Lower lobe of right lung (tissue), 2 donors: ENCODE results near the gene FOCAD. TPM values are rescaled to one million over a fixed set of nuclear protein-coding genes. Genes with fewer than 3 reads are reported as not detected.

Experiments used
- ATAC-seq, 2 donors: fragments of 200-7000 bp; cut with Tn5 transposase; one replicate each; pipeline ENCODE4 v1.9.1; 2020 to 2022; ENCODE audit warnings: mild to moderate bottlenecking in 2 of 2, moderate library complexity in 2 of 2
- DNase-seq: peaks from one replicate; pipeline ENCODE4 v3.0.0-alpha.2; 2020
- H3K27ac ChIP-seq: fragments of 200-600 bp; one replicate; pipeline ENCODE4 v1.8.0; 2022
- H3K27me3 ChIP-seq: fragments of 200-600 bp; one replicate; pipeline ENCODE4 v1.8.0; 2022; ENCODE audit warnings: low read depth
- H3K36me3 ChIP-seq: fragments of 200-600 bp; one replicate; pipeline ENCODE4 v1.8.0; 2022; ENCODE audit warnings: mild to moderate bottlenecking
- H3K4me1 ChIP-seq: fragments of 200-600 bp; one replicate; pipeline ENCODE4 v1.8.0; 2022
- H3K4me3 ChIP-seq: fragments of 200-600 bp; one replicate; pipeline ENCODE4 v1.8.0; 2022; ENCODE audit warnings: mild to moderate bottlenecking
- H3K9me3 ChIP-seq: fragments of 200-600 bp; one replicate; pipeline ENCODE4 v1.8.0; 2022
- CTCF ChIP-seq: fragments of 200-600 bp; IDR thresholded peaks from one replicate; pipeline ENCODE4 v1.8.0; 2022; ENCODE audit warnings: antibody characterized with exemption, mild to moderate bottlenecking
- intact Hi-C: fragments of 100-400 bp; cut with DNase I; formaldehyde crosslinking; loops from one replicate; pipeline ENCODE4 v1.11.0; 2022
- total RNA-seq: library from RNA; stranded (reverse); fragmentation: NEBNext Ultra II Directional; extraction: Animal tissue kit (Norgen Biotek cat#: 25700); gene quantifications from one replicate; pipeline ENCODE4 v1.2.1, GENCODE V29; 2021
- donor health status: DM: no; HTN: yes; CAD: no; lungs with severe emphysema.

FOCAD gene
- total RNA-seq, 1 donor from 2014 or later, result 29.5 TPM

- no peak for ATAC-seq
- H3K36me3 ChIP-seq, result peaks cover 6% of the 10 kb centered on the region
- H3K27ac ChIP-seq, result no peak overlapping the region
- H3K9me3 ChIP-seq, result no peaks in the 10 kb centered on the region
- no peaks in the 10 kb centered on the region for H3K4me1 ChIP-seq
- no peak for TF ChIP-seq CTCF
- no peak overlapping the region for H3K4me3 ChIP-seq
- intact Hi-C loops, result loop anchor here (10.0 kb wide), 1 partner anchor 225 kb away; no protein-coding TSS in a partner anchor
- DNase-seq, result no peak
- H3K27me3 ChIP-seq, result no peaks in the 10 kb centered on the region
Measured at GRCh38 chr9:20880271-20880670, 196.2 kb downstream of the FOCAD start.

DNA sequence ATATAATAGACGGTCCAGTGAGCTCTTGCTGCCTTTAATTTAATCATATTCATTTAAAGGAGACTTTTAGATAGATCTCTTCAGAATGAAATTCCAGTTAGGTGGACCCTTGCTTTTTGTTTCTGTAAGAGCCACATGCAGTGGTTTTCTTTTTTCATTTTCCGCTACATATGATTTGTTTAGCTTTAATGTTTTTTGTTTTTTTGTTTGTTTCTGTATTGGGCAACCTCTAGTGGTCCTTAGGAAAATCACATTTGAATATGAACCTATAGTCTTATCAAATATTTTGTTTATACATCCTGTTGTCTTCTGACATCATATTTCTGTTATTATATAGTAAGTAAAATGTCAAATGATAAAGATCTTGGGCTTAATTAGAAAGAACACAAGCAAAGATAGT, 196.6 kb downstream of the FOCAD start:
- TF ChIP-seq CTCF, result no peak
- ATAC-seq, result no peak
- intact Hi-C loops, result loop anchor here (10.0 kb wide), 1 partner anchor 224 kb away; no protein-coding TSS in a partner anchor

DNA sequence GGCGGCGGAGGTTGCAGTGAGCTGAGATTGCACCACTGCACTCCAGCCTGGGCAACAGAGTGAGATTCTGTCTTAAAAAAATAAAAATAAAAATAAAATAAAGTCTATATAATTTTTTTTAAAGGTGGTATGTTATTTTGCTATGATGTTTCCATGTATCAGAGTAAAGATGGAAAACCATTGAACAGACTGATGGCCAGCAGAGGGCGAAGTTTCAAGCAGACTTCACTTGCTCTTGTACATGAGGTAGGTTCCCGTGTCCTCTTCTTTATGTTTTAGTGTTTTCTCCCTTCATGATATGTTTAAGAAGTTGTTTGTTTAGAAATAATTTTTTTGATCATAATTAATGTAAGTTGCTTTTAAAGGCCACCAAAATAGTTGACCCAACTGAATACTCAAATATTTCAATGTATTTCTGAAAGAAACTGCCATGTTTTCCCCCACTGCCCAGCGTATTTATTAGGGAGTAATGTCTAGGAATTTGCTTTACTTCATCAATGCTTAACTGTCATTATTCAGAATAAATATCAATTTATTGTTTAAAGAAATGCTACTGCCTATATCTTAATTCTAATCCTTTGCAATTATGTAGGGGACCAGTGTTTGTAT, 201.0 kb downstream of the FOCAD start:
- DNase-seq (peak; percentile 55), ATAC-seq (peak in 1 of 2 donors; percentile 62)
- no peaks in the 10 kb centered on the region for H3K4me1 ChIP-seq
- no peak overlapping the region for H3K4me3 ChIP-seq
- H3K27ac ChIP-seq, result no peak overlapping the region
- no peaks in the 10 kb centered on the region for H3K9me3 ChIP-seq
- peaks cover 6% of the 10 kb centered on the region for H3K36me3 ChIP-seq
- intact Hi-C loops, result loop anchor here (10.0 kb wide), 1 partner anchor 220 kb away; no protein-coding TSS in a partner anchor
- H3K27me3 ChIP-seq, result no peaks in the 10 kb centered on the region
- peak; percentile 72 for TF ChIP-seq CTCF

More for the DNA sequence above, 196.6 kb downstream of the FOCAD start:
- Histone ChIP-seq H3K4me3 (no peak overlapping the region), H3K9me3 (no peaks in the 10 kb centered on the region), H3K27ac (no peak overlapping the region), H3K36me3 (peaks cover 6% of the 10 kb centered on the region), H3K27me3 (no peaks in the 10 kb centered on the region), H3K4me1 (no peaks in the 10 kb centered on the region)
- DNase-seq, result no peak

DNA sequence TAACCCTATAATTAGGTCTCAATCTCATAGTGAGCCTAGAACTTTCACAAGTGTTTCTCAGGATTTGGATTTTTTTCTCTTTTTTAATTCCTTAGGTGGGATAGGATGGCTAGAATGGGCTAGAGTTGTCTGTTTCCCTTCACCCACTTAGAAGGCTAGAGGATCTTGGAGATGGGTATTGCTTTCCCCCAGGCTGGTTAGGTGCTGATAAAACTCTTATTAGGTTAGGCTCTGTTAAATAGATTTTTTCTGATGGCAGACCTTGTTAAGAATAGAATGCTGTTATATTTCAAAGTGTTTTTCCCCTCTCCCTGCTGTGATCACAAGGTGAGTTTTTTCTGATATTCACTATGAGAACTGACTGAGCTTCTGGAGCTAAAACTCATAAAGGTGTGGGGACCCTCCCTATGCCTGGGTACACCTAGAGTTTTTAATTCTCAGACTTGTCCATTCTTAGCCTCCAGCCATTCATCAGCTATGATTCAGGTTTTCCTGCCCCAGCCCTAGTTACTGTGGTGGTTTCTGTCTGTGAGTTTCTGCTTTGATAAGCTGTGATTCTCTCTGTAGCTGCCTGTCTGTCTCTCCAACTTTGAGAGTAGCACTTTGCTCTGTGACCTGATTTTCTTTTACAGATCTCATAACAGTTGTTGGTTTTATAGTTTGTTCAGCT, 215.0 kb downstream of the FOCAD start:
- Histone ChIP-seq H3K27me3 (no peaks in the 10 kb centered on the region), H3K27ac (no peak overlapping the region), H3K4me3 (no peak overlapping the region), H3K36me3 (no peaks in the 10 kb centered on the region), H3K9me3 (no peaks in the 10 kb centered on the region), H3K4me1 (no peaks in the 10 kb centered on the region)
- DNase-seq, result no peak
- no peak for ATAC-seq
- intact Hi-C loops, result no loop called here
- no peak for TF ChIP-seq CTCF

- Histone ChIP-seq H3K4me3 (no peak overlapping the region), H3K9me3 (no peaks in the 10 kb centered on the region), H3K36me3 (no peaks in the 10 kb centered on the region), H3K27me3 (no peaks in the 10 kb centered on the region), H3K4me1 (no peaks in the 10 kb centered on the region), H3K27ac (no peak overlapping the region)
- intact Hi-C loops, result no loop called here
- no peak for TF ChIP-seq CTCF
- ATAC-seq (no peak), DNase-seq (no peak)
Measured at GRCh38 chr9:20903212-20903611, 219.2 kb downstream of the FOCAD start.
